AG04449 (cell line): ENCODE results near the gene SLC7A6.

ENCODE experiments used
- CTCF ChIA-PET: fragments of 350-600 bp; formaldehyde crosslinking; extraction: SDS; loops from one replicate; lab custom pipeline; 2021; ENCODE audit warnings: antibody characterized with exemption; lab: Yijun Ruan, JAX
- POLR2A ChIA-PET: fragments of 400-600, 350-600 bp; formaldehyde crosslinking; extraction: SDS; loops from one replicate; lab custom pipeline; 2020; ENCODE audit warnings: antibody characterized with exemption, inconsistent platforms; lab: Yijun Ruan, JAX
- DNase-seq: peaks from one replicate; pipeline ENCODE4 v3.0.0-alpha.2; 2010; ENCODE audit warnings: low read depth, low spot score
- H3K4me3 ChIP-seq: 2 replicates; pipeline ENCODE4 v1.5.1; 2011; ENCODE audit warnings: low read depth, mild to moderate bottlenecking, control low read depth, low read length
- TF ChIP-seq, protein P1 (sequence below): IDR thresholded peaks from one replicate; pipeline ENCODE4 v1.5.1; 2011; ENCODE audit warnings: mild to moderate bottlenecking, moderate library complexity, low read length, control low read depth, inconsistent platforms; ENCODE audit not compliant: insufficient read depth; ENCODE audit errors: missing control alignments

Gene SLC7A6

DNA sequence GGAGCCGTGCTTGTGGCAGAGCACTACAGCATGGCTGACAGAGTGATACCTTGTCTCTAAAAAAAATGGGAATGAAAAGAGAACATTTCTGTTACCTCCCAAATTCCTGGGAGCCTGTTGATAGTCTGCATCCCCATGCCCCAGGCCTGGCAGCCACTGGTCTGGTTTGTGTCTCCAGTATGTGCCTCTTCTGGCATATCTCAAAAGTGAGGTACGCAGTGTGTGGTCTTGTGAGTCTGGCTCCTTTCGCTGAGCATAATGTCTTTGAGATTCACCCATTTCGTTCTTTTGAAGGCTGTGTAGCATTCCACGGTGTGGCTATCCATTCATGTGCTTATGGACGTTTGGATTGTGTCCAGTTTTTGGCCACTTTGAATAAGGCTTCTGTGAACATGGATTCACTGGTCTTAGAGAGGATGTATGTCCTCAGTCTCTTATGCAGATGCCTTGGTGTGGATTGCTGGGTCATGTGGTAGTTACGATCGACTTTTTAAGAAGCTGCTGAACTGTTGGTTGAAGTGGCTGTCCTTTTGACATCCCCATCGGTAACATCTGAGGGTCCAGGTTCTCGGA is 85.6 kb downstream of the SLC7A6 start:
- CTCF ChIA-PET: interaction anchor here (1.2 kb wide), 1 partner anchor 13 kb away, joined by 3 read pairs; no protein-coding TSS in a partner anchor
- DNase-seq: no peak
- TF ChIP-seq, protein P1, sequence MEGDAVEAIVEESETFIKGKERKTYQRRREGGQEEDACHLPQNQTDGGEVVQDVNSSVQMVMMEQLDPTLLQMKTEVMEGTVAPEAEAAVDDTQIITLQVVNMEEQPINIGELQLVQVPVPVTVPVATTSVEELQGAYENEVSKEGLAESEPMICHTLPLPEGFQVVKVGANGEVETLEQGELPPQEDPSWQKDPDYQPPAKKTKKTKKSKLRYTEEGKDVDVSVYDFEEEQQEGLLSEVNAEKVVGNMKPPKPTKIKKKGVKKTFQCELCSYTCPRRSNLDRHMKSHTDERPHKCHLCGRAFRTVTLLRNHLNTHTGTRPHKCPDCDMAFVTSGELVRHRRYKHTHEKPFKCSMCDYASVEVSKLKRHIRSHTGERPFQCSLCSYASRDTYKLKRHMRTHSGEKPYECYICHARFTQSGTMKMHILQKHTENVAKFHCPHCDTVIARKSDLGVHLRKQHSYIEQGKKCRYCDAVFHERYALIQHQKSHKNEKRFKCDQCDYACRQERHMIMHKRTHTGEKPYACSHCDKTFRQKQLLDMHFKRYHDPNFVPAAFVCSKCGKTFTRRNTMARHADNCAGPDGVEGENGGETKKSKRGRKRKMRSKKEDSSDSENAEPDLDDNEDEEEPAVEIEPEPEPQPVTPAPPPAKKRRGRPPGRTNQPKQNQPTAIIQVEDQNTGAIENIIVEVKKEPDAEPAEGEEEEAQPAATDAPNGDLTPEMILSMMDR: no peak
- no peak overlapping the region for H3K4me3 ChIP-seq
- POLR2A ChIA-PET: no interaction called here

DNA sequence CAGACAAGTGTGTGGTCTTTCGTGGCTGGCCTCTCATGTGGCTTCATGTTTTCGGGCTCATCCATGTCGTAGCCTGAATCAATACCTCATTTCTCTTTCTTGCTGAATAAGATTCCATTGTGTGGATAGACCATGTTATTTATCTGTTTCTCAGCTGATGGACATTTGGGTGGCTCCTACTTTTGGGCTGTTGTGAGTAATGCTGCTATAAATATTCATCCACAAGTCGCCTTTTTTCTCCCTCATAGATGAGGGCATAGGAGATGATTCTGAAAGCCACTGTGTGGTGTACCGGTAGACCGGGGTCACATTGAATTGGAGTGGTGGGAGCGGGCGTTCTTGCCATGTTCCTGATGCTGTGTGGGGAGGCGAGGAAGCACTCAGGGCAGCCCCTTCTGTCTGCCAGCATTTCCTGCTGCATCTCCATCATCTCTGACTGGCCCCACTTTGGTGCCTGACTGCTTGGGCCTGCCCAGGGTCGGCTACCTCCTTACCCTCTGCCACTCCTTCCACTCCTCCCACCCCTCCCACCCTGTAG is 86.6 kb downstream of the SLC7A6 start:
- DNase-seq: no peak
- ChIA-PET CTCF (interaction anchor here (0.6 kb wide), 1 partner anchor 14 kb away, joined by 3 read pairs; no protein-coding TSS in a partner anchor), POLR2A (no interaction called here)
- TF ChIP-seq, protein P1: no peak
- no peak overlapping the region for H3K4me3 ChIP-seq
